GM12878 (cell line): ENCODE measurements around the gene GFRA4.

Experiments
- CHD1 ChIP-seq: IDR thresholded peaks from 2 replicates; pipeline ENCODE4 v1.6.1; 2012; ENCODE audit warnings: low read depth, low read length, improper control_type of control experiment
- SMC3 ChIP-seq: IDR thresholded peaks from 2 replicates; pipeline ENCODE4 v1.6.1; 2011; ENCODE audit warnings: low read length, improper control_type of control experiment, borderline replicate concordance
- ZNF24 ChIP-seq: fragments of 450-650 bp; IDR thresholded peaks from 2 replicates; pipeline ENCODE4 v1.6.1; 2017; ENCODE audit warnings: antibody characterized with exemption, mild to moderate bottlenecking
- TF ChIP-seq, protein P1 (sequence below), 3 experiments: IDR thresholded peaks in 2 of 3; conservative IDR thresholded peaks in 1 of 3; 2 replicates each; pipeline ENCODE4 v1.5.1; 2011; ENCODE audit warnings: low read depth in 3 of 3, low read length in 3 of 3, mild to moderate bottlenecking in 3 of 3, control low read depth in 2 of 3, moderate library complexity in 2 of 3, inconsistent platforms in 1 of 3, mixed read lengths in 1 of 3; ENCODE audit not compliant: control insufficient read depth in 2 of 3, insufficient read depth in 1 of 3; ENCODE audit errors: extremely low read depth in 1 of 3

DNA sequence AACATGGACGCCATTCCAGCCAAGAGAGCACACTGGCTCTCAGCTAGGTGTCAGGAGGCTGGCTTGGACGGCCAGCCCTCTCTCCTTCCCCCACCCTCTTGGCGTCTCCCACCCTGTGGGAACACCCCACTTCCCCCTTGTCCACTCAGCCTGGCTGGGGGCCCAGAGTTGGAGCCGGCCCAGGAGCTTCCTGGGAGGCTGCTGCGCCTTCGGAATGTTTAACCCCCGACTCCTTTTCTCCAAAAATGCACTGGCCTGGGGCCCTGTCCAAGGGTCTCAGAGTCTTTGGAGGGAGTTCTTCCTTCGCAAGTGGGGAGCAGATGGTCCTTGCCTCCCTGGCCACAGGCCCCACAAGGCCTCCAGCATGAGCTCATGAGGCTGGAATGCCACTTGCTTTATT, 14.5 kb upstream of the GFRA4 start:
- TF ChIP-seq, protein P1, sequence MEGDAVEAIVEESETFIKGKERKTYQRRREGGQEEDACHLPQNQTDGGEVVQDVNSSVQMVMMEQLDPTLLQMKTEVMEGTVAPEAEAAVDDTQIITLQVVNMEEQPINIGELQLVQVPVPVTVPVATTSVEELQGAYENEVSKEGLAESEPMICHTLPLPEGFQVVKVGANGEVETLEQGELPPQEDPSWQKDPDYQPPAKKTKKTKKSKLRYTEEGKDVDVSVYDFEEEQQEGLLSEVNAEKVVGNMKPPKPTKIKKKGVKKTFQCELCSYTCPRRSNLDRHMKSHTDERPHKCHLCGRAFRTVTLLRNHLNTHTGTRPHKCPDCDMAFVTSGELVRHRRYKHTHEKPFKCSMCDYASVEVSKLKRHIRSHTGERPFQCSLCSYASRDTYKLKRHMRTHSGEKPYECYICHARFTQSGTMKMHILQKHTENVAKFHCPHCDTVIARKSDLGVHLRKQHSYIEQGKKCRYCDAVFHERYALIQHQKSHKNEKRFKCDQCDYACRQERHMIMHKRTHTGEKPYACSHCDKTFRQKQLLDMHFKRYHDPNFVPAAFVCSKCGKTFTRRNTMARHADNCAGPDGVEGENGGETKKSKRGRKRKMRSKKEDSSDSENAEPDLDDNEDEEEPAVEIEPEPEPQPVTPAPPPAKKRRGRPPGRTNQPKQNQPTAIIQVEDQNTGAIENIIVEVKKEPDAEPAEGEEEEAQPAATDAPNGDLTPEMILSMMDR (IDR thresholded peaks at IDR 0.05 in 2 of 3, conservative IDR thresholded peaks at IDR 0.05 in 1 of 3; ENCODE audit: control insufficient read depth in 2 of 3, extremely low read depth in 1 of 3, insufficient read depth in 1 of 3, low read depth in 3 of 3, low read length in 3 of 3), result no peak
- TF ChIP-seq SMC3 (no peak), CHD1 (no peak), ZNF24 (no peak)
